HG02884 (cell line): ENCODE results near the gene MEN1.

Source experiments
- ATAC-seq: cut with Tn5 transposase; IDR thresholded peaks from one replicate; pipeline ENCODE4 v1.9.1; 2021; ENCODE audit warnings: mild to moderate bottlenecking, moderate library complexity; ENCODE audit not compliant: unreplicated experiment

Gene MEN1

DNA sequence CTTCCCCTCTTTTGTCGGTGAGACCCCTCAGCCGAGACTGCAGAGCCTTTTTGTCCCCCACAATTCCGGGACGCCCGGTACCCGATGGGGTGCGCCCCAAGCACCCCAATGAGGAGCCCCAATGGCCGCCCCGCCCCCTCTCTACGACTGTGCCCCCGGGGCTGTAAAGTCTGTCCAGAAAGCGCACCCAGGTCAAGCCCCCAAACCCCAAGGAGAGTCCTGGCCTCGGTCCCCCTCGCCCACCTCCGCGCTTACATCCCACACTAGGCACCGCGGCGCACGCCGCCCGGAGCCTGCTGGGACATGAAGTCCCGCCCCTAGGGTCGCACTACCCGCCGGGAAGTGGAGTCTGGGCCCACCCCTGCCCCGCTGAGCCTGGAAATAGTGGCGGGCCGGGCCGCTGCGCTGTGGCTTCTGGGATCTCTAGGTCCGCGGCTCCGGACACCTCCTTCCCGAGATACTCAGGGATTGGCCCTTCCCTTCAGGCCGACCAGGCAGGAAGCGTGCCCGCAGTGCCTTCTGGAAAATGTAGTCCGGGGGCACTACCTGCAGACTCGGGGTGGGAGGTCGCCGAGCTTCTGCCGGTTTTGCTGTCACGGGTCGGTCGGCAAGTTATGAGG is at the start of gene MEN1:
Gene MEN1, minus strand, starts transcription at position 281 of the 620 bp plus-strand sequence. CDS start 442 bp downstream, outside the sequence.
- ATAC-seq, result peak; percentile 59

DNA sequence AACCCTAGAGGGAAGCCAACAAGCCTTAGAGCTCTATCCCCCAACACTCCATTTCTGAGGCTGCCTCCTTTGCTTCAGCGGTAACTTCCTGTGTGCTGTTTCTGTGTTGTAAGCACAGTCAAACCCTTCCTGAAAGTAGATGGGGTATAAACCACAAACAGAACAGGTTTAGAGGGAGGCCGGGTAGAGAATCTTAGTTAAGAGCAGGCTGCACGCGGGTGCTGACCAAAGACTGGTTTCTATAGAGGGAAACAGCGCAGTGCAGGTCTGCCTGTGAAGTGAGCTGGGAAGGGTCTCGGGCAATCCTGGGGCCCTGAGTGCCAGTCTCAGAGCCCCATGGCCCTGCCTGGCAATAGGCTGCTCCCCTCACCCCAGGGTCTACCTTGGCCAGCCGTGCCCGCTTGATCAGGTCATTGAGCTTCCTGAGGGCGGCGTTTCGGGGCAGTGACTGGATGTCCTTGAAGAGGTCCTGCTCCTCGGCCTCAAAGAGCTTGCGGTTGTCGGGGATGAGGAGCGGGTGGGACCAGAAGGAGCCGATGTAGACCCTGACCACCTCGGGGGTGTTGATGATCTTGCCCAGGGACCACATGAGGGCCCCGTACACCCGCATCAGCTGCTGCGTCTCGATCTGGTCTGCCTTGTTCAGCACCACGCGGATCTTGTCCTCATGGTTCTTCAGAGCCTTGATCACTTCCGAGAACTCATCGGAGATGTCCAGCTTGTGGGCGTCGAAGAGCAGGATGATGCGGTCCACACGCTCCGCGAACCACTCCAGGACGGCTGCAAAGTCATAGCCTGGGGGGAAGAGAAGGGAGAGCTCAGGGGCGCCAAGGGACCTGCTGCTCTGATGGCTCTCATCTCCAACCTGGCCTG is 49.4 kb upstream of the MEN1 start:
- ATAC-seq, result peak; percentile 72

DNA sequence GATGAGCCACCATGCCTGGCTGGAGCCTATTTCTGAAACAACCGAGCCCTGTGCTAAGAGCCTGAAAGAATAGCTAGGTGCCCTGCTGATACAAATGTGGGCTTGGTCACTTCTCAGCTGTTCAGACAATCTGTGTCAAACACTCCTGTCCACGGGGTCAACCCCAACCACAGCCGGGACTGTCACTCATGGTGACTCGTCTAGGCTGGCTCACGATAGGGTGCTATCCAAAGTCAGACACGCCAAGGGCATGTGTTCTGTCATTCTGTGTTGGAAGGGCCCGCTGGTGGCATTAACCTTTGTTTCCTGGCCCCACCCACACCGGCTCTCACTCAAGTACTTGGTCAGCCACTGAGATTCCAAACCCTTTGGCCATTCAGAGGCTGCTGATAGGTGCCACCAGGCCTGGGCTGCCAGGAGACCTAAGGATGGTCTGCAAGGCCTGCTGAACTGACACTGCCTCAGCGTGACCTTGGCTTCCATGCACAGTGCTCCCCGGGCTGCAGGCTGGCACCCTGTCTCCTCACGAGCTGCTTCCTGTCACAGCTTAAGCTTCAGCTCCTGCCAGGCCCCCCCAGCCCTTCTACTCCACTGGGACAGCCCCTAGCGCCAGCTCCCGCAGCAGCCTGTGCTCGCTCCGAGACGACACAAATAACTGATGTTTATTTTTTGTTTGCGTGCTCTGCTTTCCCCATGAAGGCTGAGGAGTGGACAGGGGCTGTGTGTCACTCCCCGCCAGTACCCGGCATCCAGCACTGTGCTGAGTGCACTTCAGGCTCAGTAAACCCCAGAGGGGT is 48.3 kb upstream of the MEN1 start:
- ATAC-seq, result peak; percentile 14

DNA sequence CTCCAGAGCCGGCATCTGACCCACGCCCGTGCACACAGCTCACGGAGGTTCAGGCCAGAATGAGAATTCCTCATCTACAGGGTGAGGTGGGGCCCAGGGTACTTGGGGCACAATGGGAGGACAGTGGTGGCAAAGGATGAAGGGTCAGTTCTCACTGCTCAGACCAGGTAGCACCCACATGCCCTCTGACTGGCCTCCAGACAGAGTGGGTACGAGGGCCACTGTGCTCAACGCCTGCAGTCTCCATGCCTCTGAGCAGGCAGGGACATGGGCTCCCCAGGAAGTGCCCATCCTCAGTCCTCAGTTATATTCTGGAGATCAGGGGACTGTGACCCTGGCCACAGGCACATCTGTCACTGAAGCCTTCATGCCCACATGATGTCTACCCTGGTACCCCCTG is 47.1 kb upstream of the MEN1 start:
- no peak for ATAC-seq

DNA sequence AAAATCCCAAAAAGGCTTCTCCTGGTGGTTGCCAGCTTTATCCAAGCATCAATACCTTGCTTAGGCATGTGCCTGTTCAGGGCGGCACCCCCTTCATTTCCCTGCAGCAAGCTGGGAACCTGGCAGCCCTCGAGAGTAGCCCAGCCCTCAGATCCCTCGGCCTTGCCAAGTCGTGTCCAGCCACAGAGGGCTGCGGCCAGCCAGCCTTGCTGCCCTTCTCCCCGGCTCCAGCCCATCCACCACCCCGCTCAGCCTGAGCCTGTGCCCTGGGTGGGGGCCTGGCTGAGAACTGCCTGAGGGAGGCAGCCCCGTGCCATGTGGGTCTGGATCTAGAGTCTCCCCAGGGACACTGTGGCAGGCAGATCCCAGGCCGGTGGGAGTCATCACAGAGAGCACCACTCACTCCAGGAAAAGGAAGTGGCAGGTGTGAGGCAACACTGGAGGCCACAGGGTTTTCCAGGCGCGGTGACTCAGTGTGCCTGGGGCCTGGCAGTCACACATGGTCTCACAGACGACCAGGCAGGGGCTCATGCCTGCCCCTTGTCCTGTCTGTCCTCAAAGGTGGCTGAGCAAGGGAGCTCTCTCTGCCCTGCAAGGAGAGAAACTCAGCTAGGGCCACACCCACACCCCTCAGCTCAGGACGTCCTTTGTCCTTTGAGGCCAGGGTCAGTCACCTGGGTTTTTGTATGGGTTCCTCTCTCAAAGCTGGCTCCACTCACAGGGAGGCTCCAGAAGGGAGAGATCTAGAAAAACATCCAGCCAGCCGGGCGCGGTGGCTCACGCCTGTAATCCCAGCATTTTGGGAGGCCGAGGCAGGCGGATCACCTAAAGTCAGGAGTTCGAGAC is 46.3 kb upstream of the MEN1 start:
- no peak for ATAC-seq

DNA sequence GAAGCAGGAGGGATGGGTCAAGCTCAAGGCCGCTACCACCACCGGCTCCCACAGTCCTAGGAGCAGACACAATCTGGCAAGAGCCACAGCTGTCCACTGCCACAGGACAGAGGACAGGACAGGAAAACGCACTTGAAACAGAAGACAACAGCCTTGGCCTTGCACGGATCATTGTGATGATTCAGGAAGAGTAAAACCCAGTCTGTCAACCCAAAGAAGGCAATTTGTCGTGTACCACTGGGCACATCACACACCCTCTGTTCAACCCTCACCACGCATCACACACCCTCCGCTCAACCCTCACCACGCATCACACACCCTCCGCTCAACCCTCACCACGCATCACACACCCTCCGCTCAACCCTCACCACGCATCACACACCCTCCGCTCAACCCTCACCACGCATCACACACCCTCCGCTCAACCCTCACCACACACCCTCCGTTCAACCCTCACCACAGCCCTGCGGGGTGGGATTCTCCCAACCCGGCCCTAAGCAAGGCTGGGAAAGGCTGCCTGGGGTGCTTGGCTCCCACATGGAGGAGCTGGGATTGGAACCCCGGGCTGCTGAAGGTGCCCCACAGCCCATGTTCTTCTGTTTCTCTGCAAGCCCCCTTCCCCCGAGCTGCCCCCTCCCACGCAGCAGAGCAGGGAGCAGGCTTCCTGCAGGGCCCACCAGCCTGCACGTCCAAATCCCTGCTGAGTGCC is 45.4 kb upstream of the MEN1 start:
- ATAC-seq, result no peak

DNA sequence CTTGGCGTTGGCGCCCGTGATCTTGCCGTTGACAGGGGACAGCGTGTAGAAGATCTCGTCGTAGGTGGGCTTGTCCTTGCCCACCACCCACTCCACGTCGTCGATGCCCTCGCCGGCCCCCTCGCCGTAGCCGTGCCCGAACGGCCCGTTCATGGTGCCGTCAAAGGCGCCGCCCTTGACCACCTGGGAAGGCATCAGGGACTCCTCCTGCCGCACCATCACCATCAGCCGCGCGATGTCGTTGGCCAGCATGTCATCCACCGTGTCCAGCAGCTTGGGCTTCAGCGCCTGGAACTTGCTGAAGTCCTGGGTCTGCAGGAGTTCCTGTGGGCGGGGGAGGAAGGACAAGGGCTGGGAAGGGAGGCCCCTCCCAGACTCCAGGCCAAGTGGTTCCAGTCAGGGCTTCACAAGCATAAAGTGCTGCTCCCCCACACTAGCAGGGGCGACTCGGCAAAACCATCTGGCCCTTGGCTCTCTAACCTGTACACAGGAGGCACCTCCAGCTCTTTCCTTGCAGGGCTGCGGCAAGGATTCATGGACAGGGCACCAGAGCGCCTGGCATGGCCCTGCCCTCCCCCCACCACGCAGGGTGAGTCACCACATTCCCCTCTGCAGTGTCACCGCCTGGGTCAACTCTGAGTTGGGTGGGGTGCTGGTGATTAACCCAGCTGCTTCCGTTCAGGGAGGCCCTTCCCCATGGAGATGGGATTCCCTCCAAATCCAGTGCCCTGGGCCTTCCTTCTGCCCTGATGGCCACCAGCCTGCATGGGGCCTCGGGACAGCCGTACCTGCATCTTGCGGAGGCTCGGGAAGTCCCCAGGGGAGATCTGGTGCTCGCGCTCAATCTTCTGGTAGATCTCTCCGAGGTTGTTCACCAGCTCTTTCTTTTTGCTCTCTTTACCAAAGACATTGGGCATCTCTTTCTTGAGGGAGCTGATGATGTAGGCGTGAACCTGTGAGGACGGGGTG is 44.5 kb upstream of the MEN1 start:
- ATAC-seq, result no peak

DNA sequence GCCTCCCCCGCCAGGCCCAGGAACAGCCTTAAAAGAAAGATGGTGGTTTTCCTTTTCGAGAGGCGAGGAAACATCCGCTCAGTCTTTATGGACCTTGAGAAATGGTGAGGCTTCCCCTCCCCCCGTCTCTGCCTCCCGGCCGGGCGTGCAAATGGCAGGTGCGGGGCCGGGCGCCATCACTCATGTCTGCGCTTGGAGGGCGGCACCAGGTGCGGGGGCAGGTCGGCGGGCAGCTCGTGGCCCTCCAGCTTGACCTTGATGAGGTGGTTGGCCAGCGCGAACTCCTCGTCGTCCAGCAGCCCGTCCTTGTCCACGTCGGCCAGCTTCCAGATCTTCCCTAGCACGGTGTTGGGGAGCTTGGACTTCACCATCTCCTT is 43.8 kb upstream of the MEN1 start:
- ATAC-seq, result no peak

DNA sequence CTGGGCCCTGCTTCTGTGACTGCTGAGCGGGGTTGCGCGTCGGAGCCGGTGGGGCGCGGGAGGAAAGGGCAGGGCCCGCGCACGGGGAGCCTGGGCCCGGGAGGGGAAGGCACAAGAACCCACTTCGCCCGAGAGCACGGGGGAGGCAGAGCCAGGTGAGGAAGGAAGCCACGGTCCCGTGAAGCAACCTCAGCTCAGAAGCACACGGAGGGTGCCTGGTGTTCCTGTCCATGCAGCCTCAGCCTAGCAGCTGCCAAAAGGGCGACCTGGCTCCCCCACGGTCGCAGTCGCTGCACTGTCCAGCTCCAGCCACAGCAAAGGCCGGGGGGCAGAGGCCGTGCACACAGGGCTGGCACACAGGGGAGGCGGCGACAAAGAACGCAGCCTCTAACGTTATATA is 43.4 kb upstream of the MEN1 start:
- no peak for ATAC-seq

DNA sequence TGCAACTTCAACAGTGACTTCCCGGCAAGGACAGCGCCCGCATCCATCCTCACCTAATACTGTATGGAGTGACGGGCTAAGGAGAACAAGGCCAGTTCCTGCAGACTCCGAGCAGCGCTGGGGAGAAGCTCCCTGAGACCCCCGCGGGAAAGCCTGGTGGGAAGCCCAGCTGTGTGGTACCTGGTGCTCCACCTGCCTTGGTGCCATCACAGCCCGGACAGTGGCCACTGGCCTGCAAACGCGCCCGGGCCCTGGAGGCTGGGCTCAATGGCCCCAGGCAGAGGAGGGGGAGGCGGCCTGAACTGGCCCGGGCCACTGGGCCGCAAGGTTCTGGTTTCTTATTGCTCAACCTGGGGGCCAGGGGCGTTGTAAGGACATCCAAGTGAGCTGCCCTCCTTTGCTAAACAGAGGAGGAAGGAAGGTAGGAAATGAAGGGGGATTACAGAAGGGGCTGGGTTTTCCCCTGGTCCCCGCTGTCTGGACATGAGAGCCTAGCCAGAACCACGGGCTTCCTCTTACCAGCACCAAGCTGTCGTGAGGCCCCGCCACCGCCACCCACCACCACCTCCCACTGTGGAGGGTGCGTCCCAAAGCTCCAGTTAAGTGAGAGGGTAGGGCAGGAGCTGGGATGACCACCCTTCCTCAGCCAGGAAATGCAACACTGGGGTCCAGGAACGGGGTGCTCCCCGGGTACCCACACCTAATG is 42.6 kb upstream of the MEN1 start:
- ATAC-seq, result no peak

DNA sequence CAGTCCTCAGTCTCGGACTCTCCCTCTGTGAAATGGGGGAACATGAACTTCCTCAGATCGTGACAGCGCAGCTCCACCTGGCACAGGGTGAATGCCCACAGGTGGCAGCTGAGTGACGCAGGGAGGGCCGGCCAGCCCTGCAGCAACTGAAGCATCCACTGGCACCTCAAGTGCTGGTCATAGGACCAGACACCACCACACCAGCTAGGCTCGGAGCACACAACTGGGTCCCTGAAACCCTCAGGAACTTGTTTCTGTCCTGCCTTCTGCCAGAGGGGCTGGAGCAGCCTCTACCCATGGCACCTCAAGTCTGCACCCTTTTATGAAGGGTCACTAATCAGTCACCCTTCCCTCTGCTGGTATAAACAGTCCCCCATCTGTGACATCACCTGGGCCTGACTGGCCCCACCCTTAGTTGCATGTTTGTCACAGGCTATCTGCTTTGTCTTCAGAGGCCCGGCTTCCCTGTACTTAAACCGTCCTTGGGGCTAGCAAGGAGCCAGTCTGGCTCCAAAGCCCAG is 41.5 kb upstream of the MEN1 start:
- ATAC-seq, result no peak

DNA sequence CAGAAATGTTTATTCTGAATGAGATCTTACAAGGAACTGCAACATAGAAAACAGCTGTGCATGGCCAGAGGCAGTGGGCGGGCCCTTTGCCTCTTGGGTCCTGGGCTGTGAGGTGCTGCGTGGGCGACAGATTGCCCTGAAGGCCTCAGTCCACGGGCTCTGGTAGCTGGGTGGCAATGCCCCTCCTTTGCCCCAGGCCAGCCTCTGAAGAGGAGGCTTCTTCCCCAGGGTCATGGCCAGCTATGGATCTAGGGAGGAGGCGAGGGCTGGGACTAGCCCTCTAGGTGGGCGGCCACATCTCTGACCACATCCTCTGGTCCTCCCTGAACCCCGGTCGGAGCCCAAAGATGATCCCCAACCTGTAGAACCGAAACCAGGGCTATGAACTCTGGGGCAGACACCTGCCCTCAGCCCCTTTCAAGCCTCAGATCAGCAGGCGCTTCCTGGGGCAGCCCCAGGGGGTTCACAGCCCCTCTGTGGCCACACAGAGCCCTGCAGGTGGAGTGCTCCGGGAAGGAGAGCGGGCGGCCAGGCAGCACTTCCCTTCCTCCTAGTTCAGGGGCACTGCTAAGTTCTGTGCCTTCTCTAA is 40.7 kb upstream of the MEN1 start:
- ATAC-seq, result peak; percentile 58

DNA sequence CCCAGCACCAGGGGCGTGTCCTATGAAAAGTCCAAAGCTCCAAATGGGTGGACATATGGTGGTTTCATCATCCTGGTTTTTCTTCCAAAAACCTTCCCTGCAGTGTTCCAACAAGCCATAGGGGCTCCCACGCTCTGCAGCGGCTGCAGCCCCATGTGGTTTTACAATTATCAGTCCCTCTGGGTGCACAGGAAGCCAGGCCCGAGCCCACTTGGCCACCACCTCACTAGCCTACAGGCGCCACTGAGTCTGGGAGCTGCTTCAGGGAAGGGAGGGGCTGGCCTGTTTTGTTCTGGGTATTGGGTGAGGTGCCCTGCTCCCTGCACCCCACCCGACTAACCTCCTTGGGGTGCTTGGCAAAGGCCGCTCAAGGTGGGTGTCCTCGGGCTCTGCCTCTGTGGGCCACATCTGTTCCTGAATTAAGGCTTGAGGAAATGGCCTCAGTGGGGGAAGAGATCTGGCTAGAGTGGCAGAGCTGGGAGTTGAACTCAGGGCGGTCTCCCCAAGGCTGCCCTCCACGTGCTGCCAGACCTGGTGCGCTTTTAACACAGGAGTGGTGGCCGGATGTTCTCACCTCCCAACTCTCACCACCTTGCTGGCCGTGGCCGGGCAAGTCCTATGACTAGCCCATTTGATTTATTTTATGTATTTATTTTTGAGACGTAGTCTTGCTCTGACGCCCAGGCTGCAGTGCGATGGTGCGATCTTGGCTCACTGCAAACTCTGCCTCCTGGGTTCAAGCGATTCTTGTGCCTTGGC is 39.4 kb upstream of the MEN1 start:
- no peak for ATAC-seq

DNA sequence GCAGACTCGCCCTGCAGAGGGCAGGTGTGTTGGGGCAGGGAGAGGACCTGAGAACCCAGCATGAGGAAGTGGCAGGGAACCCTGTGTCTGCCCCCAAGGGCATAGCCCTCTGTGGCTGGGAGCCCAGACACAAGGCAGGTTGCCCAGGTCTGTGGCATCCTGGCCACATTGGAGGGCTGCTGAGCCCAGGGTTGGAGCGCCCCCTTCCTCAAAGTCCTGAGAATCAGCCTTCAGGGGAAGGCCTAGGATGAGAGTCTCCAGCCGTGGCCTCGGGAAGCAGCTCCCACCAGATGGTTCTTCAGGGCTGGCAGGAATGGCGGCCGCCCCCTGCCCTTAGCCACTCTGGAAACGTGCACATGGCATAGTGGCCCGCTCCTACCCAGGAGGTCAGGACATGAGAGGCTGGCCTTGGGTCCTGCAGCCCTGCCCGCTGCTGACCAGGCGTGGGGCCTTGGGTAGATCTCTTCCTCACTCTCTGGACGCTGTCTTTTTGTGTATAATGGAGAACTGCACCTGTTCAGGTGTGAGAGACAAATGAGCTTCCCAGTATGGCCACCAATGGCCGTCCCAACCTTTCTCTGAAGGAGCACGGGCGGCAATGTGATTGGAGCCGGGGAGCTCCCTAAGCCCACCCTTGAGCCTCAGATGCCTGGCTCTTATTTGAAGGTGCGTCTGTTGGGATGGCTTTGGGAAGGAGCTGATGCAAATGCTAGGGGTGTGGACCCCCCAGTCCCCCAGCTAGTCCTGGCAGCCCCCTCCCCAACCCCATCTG is 38.7 kb upstream of the MEN1 start:
- ATAC-seq, result no peak

DNA sequence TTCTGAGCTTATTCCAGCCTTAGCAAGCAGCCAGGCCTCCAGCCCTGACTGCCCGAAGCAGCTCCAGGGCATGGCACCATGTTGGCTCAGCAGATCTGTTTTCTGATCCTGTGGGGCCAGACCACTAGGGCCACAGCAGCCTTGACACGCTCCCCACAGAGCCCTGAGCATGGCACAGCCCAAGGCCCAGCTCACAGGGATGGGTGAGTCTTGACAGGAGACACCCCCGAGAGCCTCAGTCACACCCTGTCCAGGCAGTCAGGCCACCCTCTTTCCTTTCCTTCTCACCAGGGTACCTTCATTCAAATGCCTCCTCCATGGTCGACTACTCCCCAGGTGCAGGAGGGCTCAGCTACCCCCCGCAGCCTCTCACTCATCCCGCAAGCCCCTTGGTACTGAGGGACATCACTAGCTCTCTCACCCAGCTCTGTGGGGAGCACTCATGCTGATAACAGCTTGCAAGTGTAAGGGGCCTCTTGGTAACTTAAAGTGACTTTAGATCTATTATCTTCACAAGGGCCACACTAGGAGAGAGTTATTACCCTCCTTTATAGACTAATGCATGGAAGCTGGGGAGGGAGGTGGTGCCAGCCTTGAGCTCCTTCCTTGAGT is 38.0 kb upstream of the MEN1 start:
- ATAC-seq, result no peak
